ENCODE data around the gene TCF25. TPM values are rescaled to one million over a fixed set of nuclear protein-coding genes. Genes with fewer than 3 reads are reported as not detected.
"Not testable (repeated sequence)": the region's sequence is repeated elsewhere in the genome, so short reads cannot be mapped to it uniquely, and the experiment has no call there.

Gene TCF25
- total RNA-seq, 1 experiment from 2014 or later, result 122 TPM

DNA sequence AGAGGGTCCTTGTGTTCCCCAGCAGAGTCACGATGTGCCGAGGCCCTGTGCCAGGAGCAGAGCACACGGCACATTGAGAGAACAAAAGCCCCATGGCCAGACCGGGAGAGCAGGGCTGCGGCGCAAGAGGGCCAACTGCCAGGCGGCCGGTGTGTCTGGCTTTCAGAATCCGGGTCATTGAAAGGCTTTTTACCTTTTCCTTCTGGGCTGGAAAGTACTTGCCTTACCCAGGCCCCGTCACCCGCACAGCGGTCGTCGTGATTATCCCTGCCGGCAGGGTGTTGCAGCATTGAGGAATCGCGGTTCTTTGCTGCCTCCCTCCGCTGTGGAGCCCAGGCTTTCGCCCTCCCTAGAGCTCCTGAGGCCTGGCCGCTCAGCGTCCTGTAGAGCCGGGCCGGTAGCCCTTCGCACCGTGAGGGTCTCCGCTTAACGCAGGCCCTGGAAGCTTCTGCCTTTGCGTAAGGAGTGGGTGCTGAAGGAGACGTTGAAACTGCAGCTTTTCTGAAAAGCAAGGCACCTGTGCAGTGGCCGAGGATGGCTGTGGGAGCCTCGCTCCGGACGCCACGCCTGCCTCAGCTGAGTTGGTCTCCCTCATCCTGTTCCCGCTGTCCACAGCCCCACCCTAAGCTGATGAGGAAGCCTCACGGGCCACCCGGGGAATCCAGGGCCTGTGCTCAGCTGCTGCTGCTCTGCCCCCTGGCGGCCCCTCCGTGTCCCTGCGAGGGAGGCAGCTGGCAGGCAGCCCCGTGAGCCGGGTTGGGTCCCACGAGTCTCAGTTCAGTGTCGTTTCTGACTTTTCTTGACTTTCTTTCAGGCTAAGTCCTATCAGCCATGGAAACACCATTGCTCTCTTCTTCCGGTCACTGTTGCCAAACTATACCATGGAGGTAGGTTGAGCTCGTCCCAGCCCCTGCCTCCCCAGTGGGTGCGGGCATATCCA lies 36.7 kb downstream of the TCF25 start:
- Histone ChIP-seq H3K4me1 (replicated peaks) (peaks cover 5% of the 10 kb centered on the region), H3K36me3 (peaks cover 59% of the 10 kb centered on the region), H3K27me3 (replicated peaks) (no peaks in the 10 kb centered on the region), H3K4me3 (no peak overlapping the region), H3K27ac (no peak overlapping the region), H3K9me3 (replicated peaks) (no peaks in the 10 kb centered on the region)
- DNase-seq (ENCODE audit: low read depth in 1 of 2, low spot score in 2 of 2), result peak; percentile 64 to 86

DNA sequence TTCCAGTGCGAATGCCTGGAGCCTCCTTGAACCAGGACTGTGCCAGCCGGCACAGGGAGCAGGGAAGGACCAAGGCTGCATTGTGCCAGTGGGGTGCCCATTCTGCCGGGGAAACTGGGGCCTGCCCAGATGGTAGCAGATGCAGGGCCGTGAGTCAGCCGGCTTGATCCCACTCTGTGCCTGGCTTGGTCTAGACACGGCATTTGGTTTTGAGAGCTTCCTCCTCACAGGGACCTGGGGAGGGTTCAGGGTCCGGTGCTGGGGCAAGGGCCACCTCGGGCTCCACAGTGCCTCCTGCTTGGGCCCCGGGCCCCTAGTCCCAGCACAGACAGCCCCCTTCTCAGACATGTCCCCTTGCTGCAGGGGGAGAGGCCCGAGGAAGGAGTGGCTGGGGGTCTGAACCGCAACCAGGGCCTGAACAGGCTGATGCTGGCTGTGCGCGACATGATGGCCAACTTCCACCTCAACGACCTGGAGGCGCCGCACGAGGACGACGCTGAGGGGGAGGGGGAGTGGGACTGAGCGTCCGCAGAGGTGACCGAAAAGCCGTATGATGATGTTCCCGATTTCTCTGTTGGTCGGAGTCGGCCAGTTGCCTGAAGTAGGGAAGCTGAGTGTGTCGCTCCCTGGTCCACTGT lies 37.4 kb downstream of the TCF25 start:
- H3K36me3 ChIP-seq, result peaks cover 51% of the 10 kb centered on the region
- no peaks in the 10 kb centered on the region for H3K27me3 ChIP-seq (replicated peaks)
- no peak for DNase-seq (ENCODE audit: low read depth in 1 of 2, low spot score in 2 of 2)
- no peak overlapping the region for H3K4me3 ChIP-seq
- H3K9me3 ChIP-seq (replicated peaks), result no peaks in the 10 kb centered on the region
- H3K27ac ChIP-seq, result no peak overlapping the region
- H3K4me1 ChIP-seq (replicated peaks), result peaks cover 5% of the 10 kb centered on the region

DNA sequence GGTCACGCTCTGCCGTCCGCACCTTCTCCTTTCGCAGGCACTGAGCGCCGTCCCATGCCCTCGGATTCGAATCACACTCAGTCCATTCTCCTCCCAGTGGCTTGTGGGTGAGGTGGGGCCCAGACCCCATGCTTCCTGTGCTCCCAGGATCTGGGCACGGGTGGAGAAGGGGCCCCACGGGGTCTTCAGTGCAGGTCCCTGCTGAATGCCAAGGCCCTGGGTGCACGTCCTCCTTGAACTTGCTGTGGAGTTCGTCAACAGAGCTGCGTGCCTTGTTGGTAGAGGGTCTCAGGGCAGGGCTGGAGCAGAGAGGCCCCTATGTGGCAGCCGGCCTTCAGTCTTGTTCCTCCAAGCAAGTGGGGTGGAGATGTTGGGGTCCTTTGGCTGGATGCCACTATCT lies 38.0 kb downstream of the TCF25 start:
- Histone ChIP-seq H3K36me3 (peaks cover 46% of the 10 kb centered on the region), H3K4me3 (no peak overlapping the region)
- DNase-seq (ENCODE audit: low read depth in 1 of 2, low spot score in 2 of 2), result no peak

DNA sequence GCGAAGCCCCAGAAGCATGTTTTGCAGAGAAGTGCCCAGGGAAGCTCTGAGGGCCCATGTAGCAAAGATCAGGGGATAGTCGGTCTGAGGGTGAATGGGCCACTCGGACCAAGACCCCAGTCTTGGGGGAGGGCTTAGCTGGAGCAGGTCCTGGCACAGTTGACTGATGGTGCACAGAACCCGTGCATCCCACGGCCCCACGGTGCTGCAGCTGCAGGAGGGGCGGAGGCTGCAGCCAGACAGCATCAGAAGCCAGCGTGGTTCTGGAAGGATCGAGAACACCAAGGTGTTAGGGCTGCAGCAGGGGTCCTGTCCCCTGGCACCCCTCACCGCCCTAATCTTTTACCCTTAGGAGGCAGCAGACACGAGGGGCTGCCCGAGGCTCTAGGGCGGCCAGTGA lies 38.8 kb downstream of the TCF25 start:
- no peaks in the 10 kb centered on the region for H3K27me3 ChIP-seq (replicated peaks)
- H3K4me1 ChIP-seq (replicated peaks), result peaks cover 6% of the 10 kb centered on the region
- H3K36me3 ChIP-seq, result peaks cover 39% of the 10 kb centered on the region
- no peak for DNase-seq (ENCODE audit: low read depth in 1 of 2, low spot score in 2 of 2)
- H3K4me3 ChIP-seq, result no peak overlapping the region
- no peak overlapping the region for H3K27ac ChIP-seq
- H3K9me3 ChIP-seq (replicated peaks), result no peaks in the 10 kb centered on the region

More for the DNA sequence above, 38.0 kb downstream of the TCF25 start:
- H3K4me1 ChIP-seq (replicated peaks), result peaks cover 5% of the 10 kb centered on the region
- H3K9me3 ChIP-seq (replicated peaks), result no peaks in the 10 kb centered on the region
- H3K27me3 ChIP-seq (replicated peaks), result no peaks in the 10 kb centered on the region
- no peak overlapping the region for H3K27ac ChIP-seq

DNA sequence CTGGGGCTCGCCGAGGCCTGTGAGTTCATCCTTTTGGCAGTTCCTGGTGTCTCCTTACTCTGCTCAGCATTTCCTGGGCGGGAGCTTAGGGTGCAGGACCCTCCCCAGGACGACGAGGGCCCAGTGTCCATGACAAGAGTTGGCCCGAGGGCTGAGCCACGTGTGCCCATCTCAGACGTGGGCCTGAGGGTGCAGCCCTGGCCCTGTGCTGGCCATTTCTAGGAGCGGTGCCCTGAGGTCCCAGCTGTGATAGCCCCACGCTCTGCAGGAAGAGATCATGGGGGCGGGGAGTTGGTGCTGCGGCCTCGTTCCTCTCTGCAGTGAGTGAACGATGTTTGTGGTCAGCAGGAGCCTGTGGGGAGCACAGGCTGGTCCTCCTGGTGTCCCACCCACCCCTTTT lies 39.2 kb downstream of the TCF25 start:
- Histone ChIP-seq H3K36me3 (peaks cover 39% of the 10 kb centered on the region), H3K27me3 (replicated peaks) (no peaks in the 10 kb centered on the region), H3K9me3 (replicated peaks) (no peaks in the 10 kb centered on the region), H3K4me1 (replicated peaks) (peaks cover 11% of the 10 kb centered on the region), H3K4me3 (no peak overlapping the region), H3K27ac (no peak overlapping the region)
- no peak for DNase-seq (ENCODE audit: low read depth in 1 of 2, low spot score in 2 of 2)

DNA sequence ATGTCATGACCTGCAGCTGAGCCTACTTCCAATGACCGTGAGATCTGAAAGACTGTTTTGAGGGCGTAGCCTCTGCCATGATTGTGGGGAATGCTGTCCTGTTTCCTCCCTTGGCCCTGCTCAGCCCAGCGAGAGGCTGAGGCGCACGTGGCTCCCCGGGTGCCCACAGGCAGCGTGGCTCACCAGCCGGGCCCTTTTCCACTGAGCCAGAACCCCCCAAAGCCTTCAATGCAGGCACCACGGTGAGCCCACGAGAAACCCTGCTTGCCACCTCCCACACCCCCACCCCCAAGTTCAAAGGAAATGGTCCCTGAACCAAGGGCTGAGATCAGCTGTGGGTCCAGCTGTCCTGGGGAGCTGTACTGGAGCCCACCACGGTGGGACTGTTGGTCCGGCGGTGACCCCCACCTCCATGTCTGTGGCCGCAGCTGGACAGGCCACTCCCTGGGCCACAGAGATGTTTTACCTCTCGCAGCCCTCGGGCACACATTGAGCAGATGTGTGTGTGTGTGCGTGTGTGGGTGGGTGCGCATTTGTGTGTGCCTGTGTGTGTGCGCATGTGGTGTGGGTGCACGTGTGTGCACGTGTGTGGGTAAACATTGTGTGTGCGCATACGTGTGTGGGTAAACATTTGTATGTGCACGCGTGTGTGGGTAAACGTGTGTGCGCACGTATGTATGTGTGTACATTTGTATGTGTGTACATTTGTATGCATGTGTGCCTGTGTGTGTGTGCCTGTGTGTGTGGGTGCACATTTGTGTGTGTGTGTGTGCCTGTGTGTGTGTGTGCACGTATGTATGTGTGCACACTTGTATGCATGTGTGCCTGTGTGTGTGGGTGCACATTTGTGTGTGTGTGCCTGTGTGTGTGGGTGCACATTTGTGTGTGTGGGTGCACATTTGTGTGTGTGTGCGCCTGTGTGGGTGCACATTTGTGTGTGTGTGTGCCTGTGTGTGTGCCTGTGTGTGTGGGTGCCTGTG lies 40.3 kb downstream of the TCF25 start:
- H3K27ac ChIP-seq, result no peak overlapping the region
- H3K4me1 ChIP-seq (replicated peaks), result peaks cover 21% of the 10 kb centered on the region
- H3K36me3 ChIP-seq, result peaks cover 38% of the 10 kb centered on the region
- DNase-seq (ENCODE audit: low read depth in 1 of 2, low spot score in 2 of 2), result no peak
- no peaks in the 10 kb centered on the region for H3K9me3 ChIP-seq (replicated peaks)
- no peaks in the 10 kb centered on the region for H3K27me3 ChIP-seq (replicated peaks)
- H3K4me3 ChIP-seq, result no peak overlapping the region

DNA sequence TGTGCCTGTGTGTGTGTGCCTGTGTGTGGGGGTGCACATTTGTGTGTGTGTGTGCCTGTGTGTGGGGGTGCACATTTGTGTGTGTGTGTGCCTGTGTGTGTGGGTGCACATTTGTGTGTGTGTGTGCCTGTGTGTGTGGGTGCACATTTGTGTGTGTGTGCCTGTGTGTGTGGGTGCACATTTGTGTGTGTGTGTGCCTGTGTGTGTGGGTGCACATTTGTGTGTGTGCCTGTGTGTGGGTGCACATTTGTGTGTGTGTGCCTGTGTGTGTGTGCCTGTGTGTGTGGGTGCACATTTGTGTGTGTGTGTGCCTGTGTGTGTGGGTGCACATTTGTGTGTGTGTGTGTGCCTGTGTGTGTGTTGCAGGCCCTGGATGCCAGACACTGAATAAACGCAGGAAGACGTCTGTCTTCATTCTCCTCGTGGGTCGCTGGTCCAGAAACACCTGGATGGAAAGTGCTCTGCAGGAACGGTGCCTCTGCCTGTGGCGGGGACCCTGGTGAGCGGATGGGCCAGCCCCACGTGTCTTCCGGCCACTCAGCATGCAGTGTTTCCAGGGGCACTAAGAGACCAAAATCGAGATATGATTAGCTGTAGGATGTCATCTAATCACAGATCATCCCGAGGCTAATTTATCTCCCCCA lies 41.4 kb downstream of the TCF25 start:
- not testable (repeated sequence) for H3K9me3 ChIP-seq (replicated peaks); H3K27ac ChIP-seq; H3K4me3 ChIP-seq; H3K27me3 ChIP-seq (replicated peaks); DNase-seq (ENCODE audit: low read depth in 1 of 2, low spot score in 2 of 2)
- peaks cover 28% of the 10 kb centered on the region for H3K36me3 ChIP-seq
- peaks cover 32% of the 10 kb centered on the region for H3K4me1 ChIP-seq (replicated peaks)

DNA sequence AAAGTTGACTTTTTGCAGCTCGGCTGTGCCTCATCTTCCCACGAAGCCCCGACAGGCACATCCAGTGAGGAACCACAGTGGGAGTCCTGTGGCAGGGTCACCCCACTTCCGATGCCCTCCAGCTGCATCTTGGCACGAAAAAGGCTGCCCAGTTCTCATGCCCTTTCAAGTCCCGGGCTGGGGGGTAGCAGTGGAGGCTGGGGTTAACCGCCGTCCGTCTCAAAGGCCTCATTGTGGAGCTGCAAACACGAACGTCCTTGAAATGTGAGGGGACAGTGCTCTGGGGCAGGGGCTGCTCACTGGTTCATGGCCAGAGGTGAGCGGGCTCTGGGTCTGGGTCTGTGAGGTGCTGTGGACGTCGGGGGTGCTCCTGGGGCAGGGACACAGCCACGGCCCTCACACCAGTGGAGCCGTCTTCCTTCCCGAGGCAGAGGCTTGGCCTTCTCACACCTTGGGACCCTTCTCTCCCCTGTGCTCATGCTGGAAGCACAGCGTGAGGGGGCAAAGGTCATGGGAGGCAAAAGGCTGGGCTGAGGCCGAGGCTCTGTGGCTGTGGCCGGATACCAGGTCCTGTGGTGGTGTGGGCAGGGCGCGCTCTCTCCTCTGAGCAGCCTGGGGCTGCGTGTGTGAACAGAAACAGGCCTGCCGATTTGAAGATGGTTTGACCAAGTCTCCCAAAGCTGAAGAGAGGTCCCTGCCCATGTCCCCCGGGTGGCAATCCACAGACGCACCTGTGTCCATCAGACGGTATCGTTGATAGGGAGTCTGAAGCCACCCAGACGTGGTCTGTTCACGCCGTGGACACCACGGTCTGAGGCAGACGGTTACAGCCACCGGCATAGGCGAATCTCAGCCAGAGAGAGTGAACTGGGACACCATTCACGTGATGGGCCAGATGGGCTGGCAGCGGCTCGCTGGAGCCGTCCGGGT lies 42.2 kb downstream of the TCF25 start:
- no peak for DNase-seq (ENCODE audit: low read depth in 1 of 2, low spot score in 2 of 2)
- Histone ChIP-seq H3K27ac (no peak overlapping the region), H3K27me3 (replicated peaks) (no peaks in the 10 kb centered on the region), H3K9me3 (replicated peaks) (no peaks in the 10 kb centered on the region), H3K4me1 (replicated peaks) (peaks cover 35% of the 10 kb centered on the region), H3K4me3 (no peak overlapping the region), H3K36me3 (peaks cover 19% of the 10 kb centered on the region)

DNA sequence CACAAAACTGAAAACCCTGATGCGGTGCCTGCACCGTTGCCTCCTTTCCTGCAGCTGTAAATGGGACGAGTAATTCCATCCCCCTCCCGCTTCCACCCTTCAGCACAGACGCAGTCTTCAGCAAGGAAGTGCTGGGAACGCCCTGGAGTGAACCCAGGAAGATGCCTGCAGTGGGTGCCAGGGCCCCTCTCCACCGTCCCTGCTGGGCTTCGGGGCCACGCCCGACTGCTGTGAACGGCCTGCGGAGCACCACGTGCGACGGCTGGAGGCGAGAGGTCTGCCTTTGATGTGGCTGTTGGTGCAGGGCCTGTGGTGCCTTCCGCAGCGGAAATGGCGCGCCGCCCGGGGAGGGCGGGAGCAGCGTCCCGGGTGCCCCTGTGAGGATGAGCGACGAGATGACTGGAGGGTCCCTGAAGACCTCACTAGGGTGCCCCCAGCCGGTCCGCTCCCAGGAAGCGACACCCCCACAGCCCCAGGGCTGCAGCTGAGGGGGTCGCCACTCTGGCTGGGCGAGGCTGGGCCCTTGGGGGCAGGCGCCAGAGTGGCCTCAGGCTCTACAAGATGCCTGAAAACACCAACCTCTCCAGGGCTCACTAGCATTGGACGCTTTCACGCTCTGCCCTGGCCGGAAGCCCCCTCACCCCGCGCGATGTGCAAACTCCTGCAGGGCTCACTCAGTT lies 44.5 kb downstream of the TCF25 start:
- no peaks in the 10 kb centered on the region for H3K27me3 ChIP-seq (replicated peaks)
- H3K4me1 ChIP-seq (replicated peaks), result peaks cover 56% of the 10 kb centered on the region
- 0 out of 2 replicates have a peak, but pooled peaks cover under 1% of the 10 kb centered on the region for H3K9me3 ChIP-seq (replicated peaks)
- H3K36me3 ChIP-seq, result peaks cover 3% of the 10 kb centered on the region; the same call in 1 of the 2 replicates
- H3K27ac ChIP-seq, result peak overlapping the region; percentile 56
- DNase-seq (ENCODE audit: low read depth in 1 of 2, low spot score in 2 of 2), result peak; percentile 96 to 97
- peak overlapping the region; percentile 30 for H3K4me3 ChIP-seq

DNA sequence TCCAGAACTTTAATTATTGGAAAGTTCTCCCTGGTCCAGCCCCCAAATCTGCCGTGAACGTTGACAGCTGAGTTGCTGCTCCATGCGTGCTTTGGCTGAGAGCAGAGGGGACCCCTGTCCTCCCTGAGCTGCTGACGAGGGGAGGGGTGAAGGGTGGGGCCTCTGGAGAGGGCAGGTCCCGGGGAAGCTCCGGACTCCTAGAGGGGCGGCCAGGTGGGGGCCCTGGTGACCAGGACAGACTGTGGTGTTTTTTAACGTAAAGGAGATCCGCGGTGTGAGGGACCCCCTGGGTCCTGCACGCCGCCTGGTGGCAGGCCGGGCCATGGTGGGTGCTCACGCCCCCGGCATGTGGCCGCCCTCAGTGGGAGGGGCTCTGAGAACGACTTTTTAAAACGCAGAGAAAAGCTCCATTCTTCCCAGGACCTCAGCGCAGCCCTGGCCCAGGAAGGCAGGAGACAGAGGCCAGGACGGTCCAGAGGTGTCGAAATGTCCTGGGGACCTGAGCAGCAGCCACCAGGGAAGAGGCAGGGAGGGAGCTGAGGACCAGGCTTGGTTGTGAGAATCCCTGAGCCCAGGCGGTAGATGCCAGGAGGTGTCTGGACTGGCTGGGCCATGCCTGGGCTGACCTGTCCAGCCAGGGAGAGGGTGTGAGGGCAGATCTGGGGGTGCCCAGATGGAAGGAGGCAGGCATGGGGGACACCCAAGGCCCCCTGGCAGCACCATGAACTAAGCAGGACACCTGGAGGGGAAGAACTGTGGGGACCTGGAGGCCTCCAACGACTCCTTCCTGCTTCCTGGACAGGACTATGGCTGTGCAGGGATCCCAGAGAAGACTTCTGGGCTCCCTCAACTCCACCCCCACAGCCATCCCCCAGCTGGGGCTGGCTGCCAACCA lies 45.3 kb downstream of the TCF25 start, which contains the start of gene MC1R:
Gene MC1R (plus strand): TSS at position 410 of the 895 bp plus-strand sequence. CDS start 397 bp downstream, at position 807.
- DNase-seq (ENCODE audit: low read depth in 1 of 2, low spot score in 2 of 2), result peak in 1 of 2 experiments; percentile 80
- H3K27me3 ChIP-seq (replicated peaks), result no peaks in the 10 kb centered on the region
- peaks cover 63% of the 10 kb centered on the region for H3K4me1 ChIP-seq (replicated peaks)
- H3K9me3 ChIP-seq (replicated peaks), result peaks cover 6% of the 10 kb centered on the region; the same call in 1 of the 2 replicates
- peak within 1 kb of the TSS; percentile 56 for H3K27ac ChIP-seq
- H3K4me3 ChIP-seq, result peak within 1 kb of the TSS; percentile 30
- H3K36me3 ChIP-seq, result peaks cover 7% of the 10 kb centered on the region; the same call in 1 of the 2 replicates
